ENCODE data around the gene HSP90B1. TPM values are rescaled to one million over a fixed set of nuclear protein-coding genes. Genes with fewer than 3 reads are reported as not detected.

Gene HSP90B1
- total RNA-seq, 1 donor from 2014 or later, result 1,198 TPM

DNA sequence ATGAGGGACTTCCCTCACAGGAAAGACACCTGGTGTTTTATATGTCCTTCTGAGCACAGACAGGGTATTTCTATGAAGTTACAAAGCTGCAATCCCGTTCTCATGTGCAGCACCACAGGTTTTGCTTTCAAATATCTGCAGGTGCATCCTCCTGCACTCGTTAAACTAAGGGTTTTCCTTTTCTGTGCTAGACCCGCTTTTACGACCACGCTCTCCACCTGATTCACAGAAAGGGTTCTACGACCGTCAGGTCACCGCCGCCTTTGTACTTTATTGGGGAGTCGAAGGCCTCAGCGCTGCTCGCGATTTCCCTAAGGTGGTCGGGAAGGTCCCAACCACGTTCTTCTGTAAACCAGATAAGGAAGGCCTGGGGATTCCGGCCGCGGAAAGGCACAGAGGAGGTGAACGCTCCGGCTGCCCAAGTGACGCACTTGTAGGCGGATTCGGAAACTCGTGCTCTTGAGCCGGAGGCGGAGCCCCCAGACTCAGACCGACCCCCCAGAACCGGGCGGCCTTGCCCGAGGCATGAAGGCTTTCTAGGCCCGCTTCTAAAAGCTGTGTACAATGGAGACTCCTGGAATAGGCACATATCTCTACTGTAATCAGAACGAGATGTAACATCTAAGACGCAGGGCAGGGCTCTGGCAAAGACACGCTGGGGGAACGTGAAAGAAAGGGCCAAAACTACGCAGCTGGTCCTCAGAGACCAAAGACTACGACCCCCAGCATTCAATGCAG lies 995 bp upstream of the HSP90B1 start:
- DNase-seq (ENCODE audit: low read depth), result peak; percentile 88

DNA sequence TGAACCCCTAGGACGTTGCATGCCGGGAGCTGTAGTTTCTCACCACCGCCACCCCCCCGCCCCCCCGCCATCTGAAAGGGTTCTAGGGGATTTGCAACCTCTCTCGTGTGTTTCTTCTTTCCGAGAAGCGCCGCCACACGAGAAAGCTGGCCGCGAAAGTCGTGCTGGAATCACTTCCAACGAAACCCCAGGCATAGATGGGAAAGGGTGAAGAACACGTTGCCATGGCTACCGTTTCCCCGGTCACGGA lies 501 bp upstream of the HSP90B1 start:
- DNase-seq (ENCODE audit: low read depth), result no peak

DNA sequence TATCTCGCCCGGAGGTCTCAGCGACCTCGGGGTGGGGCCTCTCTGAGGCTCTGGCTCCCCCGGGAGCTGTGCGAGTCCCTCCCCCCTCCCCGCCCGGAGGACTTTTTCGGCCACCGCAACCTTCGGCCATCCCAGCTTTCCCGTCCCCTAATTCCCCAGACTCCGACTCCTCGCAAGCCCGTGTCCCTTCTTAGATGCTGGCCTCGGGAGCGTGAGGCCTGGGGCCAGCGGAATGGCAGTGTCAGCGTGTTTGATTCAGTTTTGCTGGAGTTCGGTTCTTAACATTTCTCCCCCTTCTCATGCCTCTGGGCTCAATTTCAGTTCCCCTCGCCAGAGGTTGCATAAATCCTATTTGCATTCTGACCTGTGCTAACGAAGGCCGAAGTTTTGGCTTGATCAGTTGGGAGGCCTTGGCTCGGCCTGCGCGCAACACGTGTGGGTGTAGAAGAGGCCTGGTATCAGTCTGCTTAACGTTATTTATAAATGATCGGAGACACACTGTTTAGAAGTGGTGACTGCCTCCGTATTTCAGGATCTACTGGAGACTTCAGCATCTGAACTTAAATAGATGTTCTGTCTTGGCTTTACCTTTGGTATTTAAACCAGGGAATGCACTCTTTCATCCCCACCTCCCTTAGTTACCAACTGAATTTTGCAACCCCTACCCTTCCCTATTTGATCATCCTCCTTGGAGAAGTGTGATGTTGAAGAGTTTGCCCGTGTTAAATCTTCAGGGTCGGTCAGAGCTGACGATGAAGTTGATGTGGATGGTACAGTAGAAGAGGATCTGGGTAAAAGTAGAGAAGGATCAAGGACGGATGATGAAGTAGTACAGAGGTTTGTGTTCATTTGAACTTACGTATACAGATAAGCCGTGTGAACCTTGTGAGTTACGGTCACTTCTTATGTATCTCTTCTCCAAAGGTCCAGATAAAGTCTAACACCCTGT lies 851 bp downstream of the HSP90B1 start:
- DNase-seq (ENCODE audit: low read depth), result peak; percentile 33

DNA sequence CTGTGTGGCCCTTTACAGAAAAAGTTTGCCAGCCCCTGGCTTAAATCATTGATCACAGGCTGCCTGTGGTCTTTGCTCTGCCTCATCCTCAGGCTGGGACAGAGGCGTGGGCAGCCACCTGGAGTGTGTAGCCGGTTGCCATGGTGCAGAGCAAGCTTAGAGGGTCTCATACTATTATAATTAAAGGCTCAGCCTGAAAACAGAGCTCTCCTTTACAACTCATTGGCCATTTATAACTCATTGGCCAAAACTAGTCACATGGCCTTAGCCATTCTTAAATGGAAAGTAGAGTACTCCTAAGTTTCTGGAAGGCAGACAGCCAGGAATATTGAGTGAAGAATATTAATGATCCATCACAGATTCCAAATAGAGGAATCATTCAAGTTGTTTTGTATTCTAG lies 3.0 kb downstream of the HSP90B1 start:
- no peak for DNase-seq (ENCODE audit: low read depth)

DNA sequence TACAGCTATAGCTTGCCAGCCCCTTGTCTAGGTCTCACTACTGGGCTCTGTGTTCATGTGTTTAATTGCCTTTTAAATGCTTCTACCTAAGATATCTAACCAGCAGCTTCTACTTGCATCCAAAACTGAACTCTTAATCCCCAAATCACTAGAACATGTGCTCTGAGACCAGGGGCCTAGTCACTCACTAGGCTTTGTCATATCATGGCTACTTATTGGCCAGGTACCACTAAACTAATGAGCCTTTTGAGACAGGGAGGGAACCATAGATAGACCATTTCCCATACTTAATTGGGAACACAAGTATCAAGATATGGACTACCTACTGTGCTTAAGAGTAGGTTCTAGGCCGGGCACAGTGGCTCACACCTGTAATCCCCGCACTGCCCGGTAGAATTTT lies 6.5 kb downstream of the HSP90B1 start:
- no peak for DNase-seq (ENCODE audit: low read depth)

DNA sequence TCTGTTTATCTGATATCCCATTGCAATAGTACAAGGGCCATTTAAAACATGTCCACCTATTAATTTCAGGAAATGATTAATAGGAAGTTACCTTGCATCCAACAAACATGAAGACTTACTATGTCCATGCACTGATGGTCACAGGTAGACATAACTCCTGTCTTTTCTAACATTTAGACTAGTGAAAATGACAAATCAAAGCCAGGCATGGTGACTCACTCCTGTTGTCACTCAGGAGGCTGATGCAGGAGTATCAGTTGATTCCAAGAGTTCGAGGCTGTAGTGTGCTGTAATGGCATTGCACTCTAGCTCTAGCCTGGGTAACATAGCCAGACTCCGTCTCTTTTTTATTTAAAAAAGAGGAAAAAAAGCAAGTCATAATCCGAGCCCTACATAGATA lies 14.8 kb downstream of the HSP90B1 start:
- DNase-seq (ENCODE audit: low read depth), result no peak

DNA sequence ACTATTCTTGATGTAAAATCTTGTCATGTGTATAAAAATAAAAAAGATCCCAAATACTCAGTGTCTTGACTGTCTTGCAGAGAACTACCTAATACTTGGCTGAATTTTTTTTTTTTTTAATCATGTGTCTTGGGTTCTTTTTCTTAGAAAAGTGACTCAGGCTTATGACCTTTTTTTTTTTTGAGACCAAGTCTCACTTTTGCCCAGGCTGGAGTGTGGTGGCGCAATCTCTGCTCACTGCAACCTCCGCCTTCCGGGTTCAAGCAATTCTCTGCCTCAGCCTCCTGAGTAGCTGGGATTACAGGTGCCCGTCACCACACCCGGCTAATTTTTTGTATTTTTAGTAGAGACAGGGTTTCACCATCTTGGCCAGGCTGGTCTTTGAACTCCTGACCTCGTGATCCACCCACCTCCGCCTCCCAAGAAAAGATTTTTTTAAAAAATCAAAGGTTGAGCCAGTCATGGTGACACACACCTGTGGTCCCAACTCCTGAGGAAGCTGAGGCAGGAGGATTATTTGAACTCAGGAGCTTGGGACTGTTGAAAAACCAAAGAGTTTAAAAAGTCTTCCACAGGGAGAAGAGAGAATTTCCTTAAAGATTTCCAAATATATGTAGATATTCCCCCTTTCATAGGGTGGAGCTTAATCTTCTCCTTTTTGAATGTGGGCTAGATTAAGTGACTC lies 17.8 kb downstream of the HSP90B1 start:
- DNase-seq (ENCODE audit: low read depth), result no peak

DNA sequence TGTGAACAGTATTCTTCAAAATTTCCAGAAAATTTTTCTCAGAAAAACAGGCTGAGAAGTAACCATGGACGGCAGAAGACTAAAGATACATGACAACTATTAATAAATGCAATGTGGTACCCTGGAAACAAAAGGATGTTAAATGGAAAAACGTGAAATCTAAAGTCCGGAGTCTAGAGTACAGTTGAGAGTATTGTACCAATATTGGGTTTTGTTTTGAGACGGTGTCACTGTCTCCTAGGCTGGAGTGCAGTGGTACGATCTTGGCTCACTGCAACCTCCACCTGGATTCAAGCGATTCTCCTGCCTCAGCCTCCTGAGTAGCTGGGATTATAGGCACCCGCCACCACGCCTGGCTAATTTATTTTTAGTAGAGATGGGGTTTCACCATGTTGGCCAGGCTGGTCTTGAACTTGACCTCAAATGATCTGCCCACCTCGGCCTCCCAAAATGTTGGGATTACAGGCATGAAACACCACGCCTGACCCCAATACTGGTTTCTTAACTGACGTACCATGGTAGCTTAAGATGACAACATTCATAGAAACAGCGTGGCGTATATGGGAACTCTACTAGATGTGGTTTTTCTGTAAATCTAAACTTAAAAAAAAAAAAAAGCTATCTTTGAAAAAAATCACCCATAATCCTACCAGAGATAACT lies 18.7 kb downstream of the HSP90B1 start:
- no peak for DNase-seq (ENCODE audit: low read depth)

DNA sequence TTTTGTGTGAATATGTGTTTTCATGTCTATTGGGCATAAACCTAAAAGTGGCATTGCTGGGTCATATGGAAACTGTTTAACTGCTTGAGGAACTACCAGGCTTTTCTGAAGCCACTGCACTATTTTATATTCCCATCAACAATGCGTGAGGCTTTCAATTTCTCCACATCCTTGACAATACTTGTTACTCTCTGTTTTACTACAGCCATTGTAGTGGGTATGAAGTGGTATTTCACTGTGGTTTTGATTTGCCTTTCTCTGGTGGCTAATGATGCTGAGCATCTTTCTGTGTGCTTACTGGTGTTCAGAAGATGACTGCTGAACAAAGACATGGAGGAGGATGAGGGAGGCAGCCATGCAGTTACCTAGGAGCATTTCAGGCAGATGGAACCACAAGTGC lies 22.3 kb downstream of the HSP90B1 start:
- DNase-seq (ENCODE audit: low read depth), result no peak

DNA sequence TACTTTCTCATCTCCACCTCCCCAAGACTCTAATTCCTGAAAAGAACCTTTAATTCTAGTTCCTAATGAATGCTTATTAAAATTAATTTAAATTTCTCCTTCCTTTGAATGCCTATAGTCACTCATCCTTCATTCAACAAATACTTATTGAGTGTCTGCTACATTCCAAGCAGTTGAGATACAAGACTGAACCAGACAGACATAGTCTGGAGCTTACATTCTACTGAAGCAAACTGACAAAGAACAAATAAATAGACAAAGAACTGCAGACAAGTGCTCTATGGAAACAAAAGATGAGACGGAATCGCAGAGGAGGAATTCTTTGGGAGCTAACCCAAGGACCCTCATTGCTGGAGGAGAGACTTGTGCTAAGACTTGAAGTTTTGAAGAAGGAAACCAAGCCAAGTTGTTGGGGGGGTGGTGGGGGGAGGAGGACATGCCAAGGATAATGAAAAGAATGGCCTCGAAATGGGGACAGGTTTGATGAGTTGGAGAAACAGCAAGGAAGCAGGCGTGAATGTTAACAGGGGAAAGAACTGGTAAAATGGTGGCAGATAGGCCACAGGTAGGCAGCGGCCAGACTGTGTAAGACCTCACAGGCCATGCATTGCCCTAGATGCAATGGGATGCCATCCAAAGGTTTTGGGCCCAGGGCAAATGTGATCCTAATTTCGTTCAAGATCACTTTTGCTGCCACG lies 25.8 kb downstream of the HSP90B1 start:
- DNase-seq (ENCODE audit: low read depth), result no peak

DNA sequence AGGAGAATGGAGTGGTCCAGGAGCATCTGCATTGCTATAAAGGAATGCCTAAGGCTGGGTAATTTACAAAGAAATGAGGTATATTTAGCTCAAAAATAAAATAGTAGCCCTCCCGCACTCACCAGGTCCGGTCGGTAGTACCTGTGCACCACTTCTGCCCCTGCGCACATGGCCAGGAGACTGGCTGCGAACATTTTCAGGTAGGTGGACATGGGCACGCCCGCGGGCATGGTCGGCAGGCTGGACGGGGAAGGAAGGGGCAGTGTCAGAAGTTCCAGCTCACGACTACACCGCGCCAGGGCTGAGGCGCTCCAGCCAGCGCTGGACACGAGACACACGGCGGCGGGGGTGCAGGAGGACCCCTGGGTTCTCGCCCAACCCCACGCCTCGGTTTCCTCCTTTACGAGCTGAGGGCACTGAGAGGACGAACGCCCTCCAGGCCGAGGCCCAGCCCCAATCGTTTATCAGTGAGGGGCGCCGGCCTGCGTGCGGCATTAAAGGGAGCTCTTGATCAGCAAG lies 26.4 kb downstream of the HSP90B1 start:
- no peak for DNase-seq (ENCODE audit: low read depth)

DNA sequence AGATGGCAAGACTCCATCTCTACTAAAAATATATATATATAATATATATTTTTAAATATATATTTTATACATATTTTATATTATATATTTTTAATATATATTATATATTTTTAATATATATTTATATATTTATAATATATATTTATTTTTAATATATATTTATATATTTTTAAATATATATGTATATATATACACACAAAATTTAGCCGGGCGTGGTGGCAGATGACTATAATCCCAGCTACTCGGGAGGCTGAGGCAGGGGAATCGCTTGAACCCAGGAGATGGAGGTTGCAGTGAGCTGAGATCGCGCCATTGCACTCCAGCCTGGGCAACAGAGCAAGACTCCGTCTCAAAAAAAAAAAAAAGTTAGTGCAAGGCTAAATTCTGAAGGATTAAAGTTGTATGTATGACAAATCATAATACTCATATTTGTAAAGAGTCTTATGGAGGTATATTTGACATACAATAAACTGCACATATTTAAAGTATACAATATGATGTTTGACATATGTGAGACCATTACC lies 27.7 kb downstream of the HSP90B1 start:
- DNase-seq (ENCODE audit: low read depth), result no peak

DNA sequence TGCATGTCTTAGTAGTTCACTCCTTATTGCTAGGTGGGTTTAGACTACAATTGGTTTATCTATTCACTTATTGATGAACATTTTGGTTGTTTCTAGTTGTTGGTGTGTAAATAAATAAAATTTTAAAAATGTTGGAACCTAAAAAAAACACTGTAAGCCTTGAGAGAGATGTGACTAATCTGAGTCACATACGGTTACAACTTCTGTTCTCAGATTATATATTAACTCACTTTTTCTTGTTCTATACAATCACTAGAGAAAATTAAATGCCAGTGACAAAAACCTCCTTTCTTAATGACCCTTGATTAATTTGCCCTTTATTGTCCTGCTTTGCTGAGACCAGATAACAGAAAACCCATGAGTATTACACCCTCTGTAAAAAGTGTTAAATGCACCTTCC lies 28.4 kb downstream of the HSP90B1 start:
- DNase-seq (ENCODE audit: low read depth), result peak; percentile 69

DNA sequence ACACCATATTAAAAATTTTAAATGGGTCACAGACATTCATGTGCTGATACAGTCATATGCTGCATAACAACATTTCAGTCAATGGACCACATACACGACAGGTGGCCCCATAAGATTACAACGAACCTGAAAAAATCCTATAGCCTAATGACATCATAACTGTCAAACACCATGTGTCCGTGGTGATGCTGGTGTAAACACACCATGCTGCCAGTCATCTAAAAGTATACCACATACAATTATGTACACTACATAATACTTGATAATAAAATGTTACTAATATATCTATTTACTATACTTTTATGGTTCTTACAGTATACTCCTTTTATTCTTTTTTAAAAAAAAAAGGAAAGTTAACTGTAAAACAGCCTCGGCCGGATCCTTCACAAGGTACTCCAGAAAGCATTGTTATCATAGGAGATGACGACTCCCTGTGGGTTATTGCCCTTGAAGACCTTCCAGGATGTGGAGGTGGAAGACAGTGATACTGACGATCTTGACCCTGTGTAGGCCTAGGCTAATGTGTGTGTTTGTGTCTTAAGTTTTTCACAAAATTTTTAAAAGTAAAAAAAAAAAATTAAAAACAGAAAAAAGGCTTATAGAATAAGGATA lies 30.5 kb downstream of the HSP90B1 start:
- DNase-seq (ENCODE audit: low read depth), result no peak

DNA sequence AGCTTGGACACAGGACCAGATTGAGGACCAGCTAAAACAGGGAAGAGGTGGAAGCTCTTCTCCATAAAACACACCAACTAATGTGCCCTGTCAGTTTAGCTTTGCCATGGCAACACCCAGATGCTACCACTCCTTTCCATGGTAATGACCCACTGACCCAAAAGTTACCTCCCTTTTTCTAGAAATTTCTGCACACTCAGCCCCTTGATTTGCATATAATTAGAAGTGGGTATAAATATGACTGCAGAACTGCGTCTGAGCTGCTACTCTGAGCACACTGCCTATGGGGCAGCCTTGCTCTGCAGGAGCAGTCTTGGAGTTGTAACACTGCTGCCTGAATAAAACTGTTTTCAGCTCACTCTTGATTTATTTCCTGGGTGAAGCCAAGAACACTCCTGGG lies 32.3 kb downstream of the HSP90B1 start:
- DNase-seq (ENCODE audit: low read depth), result no peak

DNA sequence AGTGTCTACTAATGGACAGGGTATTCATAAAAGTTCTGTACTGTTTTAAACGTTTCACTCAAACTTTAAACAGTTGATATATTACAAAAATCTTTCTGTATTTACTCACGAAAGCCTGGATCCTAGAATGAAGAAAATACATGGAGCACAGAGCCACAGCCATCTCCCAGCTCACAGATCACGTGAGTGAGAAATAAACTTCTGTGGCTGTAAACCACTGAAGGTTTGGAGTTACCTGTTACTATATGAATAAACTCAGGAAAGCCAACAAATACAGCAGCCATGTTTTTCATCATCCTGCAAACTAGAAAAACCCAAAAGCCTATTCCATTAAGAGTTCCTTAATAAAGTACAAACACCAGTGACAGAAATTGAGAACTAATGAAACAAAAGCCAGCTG lies 34.6 kb downstream of the HSP90B1 start:
- DNase-seq (ENCODE audit: low read depth), result no peak

DNA sequence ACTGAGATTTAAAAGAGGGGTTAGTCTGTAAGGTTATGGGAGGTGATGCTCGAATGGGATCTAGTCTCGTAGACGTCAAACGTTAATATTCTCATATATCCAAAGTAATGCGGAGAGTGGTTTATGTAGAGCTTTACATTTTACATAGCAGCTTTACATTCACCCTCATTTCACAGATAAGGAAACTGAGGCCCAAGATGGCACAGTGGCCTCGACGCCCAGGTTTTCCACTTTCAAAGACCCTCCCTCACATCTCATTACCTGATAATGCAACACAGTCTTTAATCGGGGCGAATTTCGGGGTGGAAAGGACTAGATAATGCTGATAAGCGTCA lies 35.0 kb downstream of the HSP90B1 start:
- DNase-seq (ENCODE audit: low read depth), result no peak

DNA sequence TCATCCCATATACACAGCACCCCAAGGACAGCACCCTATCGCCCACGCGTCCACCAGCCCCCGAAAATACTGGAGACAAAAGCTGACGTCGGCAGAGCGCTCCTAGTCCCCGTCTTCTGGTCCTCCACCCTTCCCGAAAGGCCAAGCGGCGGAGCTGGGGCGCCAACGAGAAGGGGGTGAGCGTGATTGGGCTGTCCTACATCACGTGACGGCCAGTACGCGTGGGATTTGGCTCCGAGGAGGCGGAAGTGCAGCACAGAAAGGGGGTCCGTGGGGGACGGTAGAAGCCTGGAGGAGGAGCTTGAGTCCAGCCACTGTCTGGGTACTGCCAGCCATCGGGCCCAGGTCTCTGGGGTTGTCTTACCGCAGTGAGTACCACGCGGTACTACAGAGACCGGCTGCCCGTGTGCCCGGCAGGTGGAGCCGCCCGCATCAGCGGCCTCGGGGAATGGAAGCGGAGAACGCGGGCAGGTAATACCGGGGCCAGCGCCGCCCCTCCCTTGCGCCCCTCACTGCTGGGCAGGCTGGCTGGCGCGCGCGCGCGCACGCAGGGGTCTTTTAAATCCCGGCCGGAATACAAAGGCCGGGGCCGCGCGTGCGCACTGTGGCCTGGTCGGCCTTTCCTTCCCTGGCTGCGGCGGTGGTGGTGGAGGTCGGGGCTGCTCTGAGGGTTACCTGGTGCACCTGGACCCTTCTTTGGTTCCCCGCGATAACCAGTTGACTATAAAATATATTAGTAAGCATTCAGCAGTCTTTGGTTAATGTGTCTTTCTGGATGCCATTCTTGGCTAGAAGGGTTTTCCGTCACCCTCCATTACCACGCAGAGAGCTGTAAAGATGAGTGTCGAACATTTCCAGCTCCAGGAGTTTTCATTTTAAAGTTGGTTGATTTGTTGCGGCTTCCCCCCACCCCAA lies 35.6 kb downstream of the HSP90B1 start, which contains the start of gene TDG:
Gene TDG (plus strand): TSS at position 283 of the 915 bp plus-strand sequence. CDS start 166 bp downstream, at position 449.
- peak; percentile 96 for DNase-seq (ENCODE audit: low read depth)

DNA sequence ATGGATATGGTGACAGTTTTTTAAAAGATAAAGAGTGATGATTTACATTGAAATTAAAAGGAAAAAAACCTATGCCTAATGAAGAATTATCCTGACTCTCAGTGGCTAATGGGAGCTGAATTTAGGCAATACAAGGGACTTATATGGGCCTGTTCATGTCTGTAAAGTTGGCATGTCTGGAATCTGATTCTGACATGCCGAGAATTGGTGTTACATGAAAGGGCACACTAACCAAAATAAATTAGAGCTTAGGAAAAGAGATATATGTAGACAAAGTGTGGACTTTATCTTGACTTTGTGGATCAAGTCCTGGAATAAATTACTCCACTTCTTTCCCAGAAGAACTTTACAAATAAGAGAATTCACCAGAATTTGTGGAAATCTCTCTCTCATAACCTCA lies 36.5 kb downstream of the HSP90B1 start:
- no peak for DNase-seq (ENCODE audit: low read depth)

DNA sequence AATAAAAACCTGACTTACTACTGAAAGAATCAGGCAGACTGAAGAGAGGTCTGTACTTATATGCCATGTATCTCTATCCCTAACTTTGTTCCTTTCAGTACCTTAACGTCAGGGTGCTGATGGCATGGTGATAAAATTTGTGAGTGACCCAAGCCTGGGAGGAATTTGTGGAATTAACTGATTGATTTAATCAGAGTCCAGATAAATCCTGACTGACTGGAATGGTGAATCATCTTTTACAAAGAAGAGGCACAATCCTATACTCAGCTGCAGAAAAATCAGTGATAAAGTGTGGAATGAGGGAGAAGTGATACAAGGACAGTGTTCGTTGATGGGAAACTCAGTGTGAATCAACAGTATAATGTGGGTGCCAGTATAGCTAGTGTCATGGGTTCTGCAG lies 39.2 kb downstream of the HSP90B1 start:
- peak; percentile 50 for DNase-seq (ENCODE audit: low read depth)
